Activated T-helper 17 cell treated with anti-CD3 and anti-CD28 coated beads, Interleukin-2, amount 50 U/mL, for 72 hours (primary cell): ENCODE measurements around the gene EHD1. TPM values are rescaled to one million over a fixed set of nuclear protein-coding genes. Genes with fewer than 3 reads are reported as not detected.
A peak's percentile ranks its signal among the peaks of the same experiment; 100 is the strongest.

Source experiments
- ATAC-seq: fragments of 150-1000 bp; cut with Tn5 transposase; replicated peaks from 2 replicates; pipeline ENCODE4 v1.10.0; 2021; ENCODE audit warnings: mild to moderate bottlenecking, moderate library complexity
- H3K27ac Mint-ChIP-seq: one replicate; pipeline ENCODE4 v1.8.0; 2022; ENCODE audit warnings: mixed read lengths
- H3K27me3 Mint-ChIP-seq: one replicate; pipeline ENCODE4 v1.8.0; 2022; ENCODE audit warnings: mixed read lengths
- H3K36me3 Mint-ChIP-seq: one replicate; pipeline ENCODE4 v1.8.0; 2022; ENCODE audit warnings: low read depth, mild to moderate bottlenecking, mixed read lengths
- H3K4me1 Mint-ChIP-seq: one replicate; pipeline ENCODE4 v1.8.0; 2022; ENCODE audit warnings: mixed read lengths
- H3K4me3 Mint-ChIP-seq: one replicate; pipeline ENCODE4 v1.8.0; 2022; ENCODE audit warnings: mild to moderate bottlenecking, mixed read lengths
- H3K9me3 Mint-ChIP-seq: one replicate; pipeline ENCODE4 v1.8.0; 2022; ENCODE audit warnings: mixed read lengths
- total RNA-seq, 2 donors: library from RNA; stranded (reverse); gene quantifications; one replicate each; pipeline ENCODE4 v1.2.3, GENCODE V29; 2022

EHD1 gene
- total RNA-seq, 2 donors from 2014 or later, result 96.5 to 107 TPM

- no peak for ATAC-seq
- H3K36me3 Mint-ChIP-seq, result no peaks in the 10 kb centered on the region
- H3K9me3 Mint-ChIP-seq, result no peaks in the 10 kb centered on the region
- H3K27me3 Mint-ChIP-seq, result no peaks in the 10 kb centered on the region
- no peak overlapping the region for H3K4me3 Mint-ChIP-seq
- no peak overlapping the region for H3K27ac Mint-ChIP-seq
- H3K4me1 Mint-ChIP-seq, result no peaks in the 10 kb centered on the region
Measured at GRCh38 chr11:64814712-64815187, 63.7 kb downstream of the EHD1 start.

DNA sequence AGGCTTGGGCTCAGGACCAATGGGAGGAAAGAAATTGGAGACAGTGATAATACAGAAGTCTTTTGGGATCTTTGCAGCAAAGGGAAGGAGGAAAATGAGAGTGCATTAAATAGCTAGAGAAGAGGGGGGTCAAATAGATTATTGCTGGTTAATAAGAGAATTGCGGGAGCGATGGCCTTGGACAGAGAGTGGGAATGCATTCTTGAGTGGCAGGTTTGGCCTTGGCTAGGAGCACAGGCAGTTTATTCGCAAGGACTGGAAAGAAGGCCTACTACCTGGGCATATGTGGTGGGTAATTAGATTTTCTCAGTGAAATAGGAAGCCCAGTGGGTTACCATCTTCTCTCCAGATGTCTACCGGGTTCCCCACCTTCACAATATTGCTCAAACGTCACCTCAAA is 64.6 kb downstream of the EHD1 start:
- no peak overlapping the region for H3K27ac Mint-ChIP-seq
- H3K4me3 Mint-ChIP-seq, result no peak overlapping the region
- H3K27me3 Mint-ChIP-seq, result no peaks in the 10 kb centered on the region
- H3K36me3 Mint-ChIP-seq, result no peaks in the 10 kb centered on the region
- peaks cover 6% of the 10 kb centered on the region for H3K4me1 Mint-ChIP-seq
- no peak for ATAC-seq
- H3K9me3 Mint-ChIP-seq, result no peaks in the 10 kb centered on the region

- Mint-ChIP-seq H3K27ac (peak overlapping the region; percentile 94), H3K4me1 (peaks cover 12% of the 10 kb centered on the region), H3K27me3 (no peaks in the 10 kb centered on the region), H3K4me3 (peak overlapping the region; percentile 94), H3K36me3 (peaks cover 12% of the 10 kb centered on the region), H3K9me3 (no peaks in the 10 kb centered on the region)
- peak; percentile 44 for ATAC-seq
Measured at GRCh38 chr11:64810891-64811272, 67.5 kb downstream of the EHD1 start.

DNA sequence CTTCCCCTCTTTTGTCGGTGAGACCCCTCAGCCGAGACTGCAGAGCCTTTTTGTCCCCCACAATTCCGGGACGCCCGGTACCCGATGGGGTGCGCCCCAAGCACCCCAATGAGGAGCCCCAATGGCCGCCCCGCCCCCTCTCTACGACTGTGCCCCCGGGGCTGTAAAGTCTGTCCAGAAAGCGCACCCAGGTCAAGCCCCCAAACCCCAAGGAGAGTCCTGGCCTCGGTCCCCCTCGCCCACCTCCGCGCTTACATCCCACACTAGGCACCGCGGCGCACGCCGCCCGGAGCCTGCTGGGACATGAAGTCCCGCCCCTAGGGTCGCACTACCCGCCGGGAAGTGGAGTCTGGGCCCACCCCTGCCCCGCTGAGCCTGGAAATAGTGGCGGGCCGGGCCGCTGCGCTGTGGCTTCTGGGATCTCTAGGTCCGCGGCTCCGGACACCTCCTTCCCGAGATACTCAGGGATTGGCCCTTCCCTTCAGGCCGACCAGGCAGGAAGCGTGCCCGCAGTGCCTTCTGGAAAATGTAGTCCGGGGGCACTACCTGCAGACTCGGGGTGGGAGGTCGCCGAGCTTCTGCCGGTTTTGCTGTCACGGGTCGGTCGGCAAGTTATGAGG is 68.0 kb downstream of the EHD1 start, which contains the start of gene MEN1:
Gene MEN1, minus strand, starts transcription at position 281 of the 620 bp plus-strand sequence. CDS start 442 bp downstream, outside the sequence.
- Mint-ChIP-seq H3K36me3 (peaks cover 12% of the 10 kb centered on the region), H3K4me1 (peaks cover 12% of the 10 kb centered on the region), H3K4me3 (peak within 1 kb of the TSS; percentile 94), H3K27me3 (no peaks in the 10 kb centered on the region), H3K27ac (peak within 1 kb of the TSS; percentile 94), H3K9me3 (no peaks in the 10 kb centered on the region)
- peak; percentile 90 for ATAC-seq

- Mint-ChIP-seq H3K9me3 (no peaks in the 10 kb centered on the region), H3K36me3 (peaks cover 12% of the 10 kb centered on the region), H3K27me3 (no peaks in the 10 kb centered on the region), H3K27ac (peak overlapping the region; percentile 94), H3K4me1 (peaks cover 12% of the 10 kb centered on the region), H3K4me3 (peak overlapping the region; percentile 94)
- ATAC-seq, result peak; percentile 46
Measured at GRCh38 chr11:64809781-64810241, 68.6 kb downstream of the EHD1 start.

DNA sequence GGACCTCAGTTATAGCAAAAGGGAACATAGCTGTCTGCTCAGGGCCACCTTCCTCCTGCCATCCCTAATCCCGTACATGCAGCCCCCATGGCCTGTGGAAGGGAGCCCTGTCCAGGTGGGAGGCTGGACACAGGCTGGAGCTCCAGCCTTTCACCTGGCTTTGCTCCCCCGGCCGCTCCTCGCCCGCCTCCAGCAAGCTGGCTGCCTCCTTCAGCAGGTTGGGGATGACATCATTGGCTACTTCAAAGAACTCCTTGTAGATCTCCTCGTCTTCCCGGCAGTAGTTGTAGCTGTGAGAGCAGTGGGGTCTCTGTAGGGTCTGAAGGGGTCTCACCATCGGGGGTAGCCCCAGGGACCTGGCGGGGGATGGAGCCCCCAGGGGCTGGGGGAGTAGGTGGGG is 72.9 kb downstream of the EHD1 start:
- peaks cover 30% of the 10 kb centered on the region for H3K36me3 Mint-ChIP-seq

GRCh38 chr11:64804346-64805210 is 73.8 kb downstream of the EHD1 start:
- Mint-ChIP-seq H3K27me3 (no peaks in the 10 kb centered on the region), H3K4me1 (peaks cover 16% of the 10 kb centered on the region), H3K9me3 (no peaks in the 10 kb centered on the region), H3K4me3 (peak overlapping the region; percentile 88), H3K36me3 (peaks cover 36% of the 10 kb centered on the region), H3K27ac (no peak overlapping the region)
- no peak for ATAC-seq

More for the DNA sequence above, 72.9 kb downstream of the EHD1 start:
- Mint-ChIP-seq H3K9me3 (no peaks in the 10 kb centered on the region), H3K27ac (no peak overlapping the region), H3K4me1 (peaks cover 17% of the 10 kb centered on the region), H3K4me3 (no peak overlapping the region), H3K27me3 (no peaks in the 10 kb centered on the region)
- ATAC-seq, result no peak

DNA sequence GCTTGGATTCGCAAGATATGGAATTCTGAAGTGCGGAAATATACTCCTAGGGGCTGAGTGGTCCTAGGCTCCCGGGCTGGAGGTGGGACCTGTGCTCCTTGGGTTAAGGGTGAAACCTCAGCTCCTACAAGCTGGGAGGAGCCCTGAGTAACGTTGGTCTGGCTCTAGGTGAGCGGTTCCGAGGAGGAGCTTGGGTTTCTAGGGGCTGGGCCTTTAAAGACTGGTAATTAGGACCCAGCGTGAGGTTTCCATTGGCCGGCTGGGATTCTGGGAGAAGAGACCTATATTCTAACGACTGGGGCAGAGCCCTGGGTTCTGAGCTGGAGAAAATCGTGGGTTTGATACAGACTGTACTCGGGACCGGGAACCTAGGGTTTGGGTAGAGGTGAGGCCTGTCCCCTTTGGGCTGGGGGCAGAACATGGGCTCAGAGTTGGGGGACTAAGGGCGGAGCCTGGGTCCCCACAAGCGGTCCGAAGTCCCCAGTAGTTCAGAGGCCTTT is 74.5 kb downstream of the EHD1 start:
- H3K27me3 Mint-ChIP-seq, result no peaks in the 10 kb centered on the region
- H3K4me1 Mint-ChIP-seq, result peaks cover 12% of the 10 kb centered on the region
- H3K36me3 Mint-ChIP-seq, result peaks cover 42% of the 10 kb centered on the region
- peak overlapping the region; percentile 88 for H3K4me3 Mint-ChIP-seq
- H3K27ac Mint-ChIP-seq, result peak overlapping the region; percentile 96
- ATAC-seq, result peak; percentile 19
- no peaks in the 10 kb centered on the region for H3K9me3 Mint-ChIP-seq

DNA sequence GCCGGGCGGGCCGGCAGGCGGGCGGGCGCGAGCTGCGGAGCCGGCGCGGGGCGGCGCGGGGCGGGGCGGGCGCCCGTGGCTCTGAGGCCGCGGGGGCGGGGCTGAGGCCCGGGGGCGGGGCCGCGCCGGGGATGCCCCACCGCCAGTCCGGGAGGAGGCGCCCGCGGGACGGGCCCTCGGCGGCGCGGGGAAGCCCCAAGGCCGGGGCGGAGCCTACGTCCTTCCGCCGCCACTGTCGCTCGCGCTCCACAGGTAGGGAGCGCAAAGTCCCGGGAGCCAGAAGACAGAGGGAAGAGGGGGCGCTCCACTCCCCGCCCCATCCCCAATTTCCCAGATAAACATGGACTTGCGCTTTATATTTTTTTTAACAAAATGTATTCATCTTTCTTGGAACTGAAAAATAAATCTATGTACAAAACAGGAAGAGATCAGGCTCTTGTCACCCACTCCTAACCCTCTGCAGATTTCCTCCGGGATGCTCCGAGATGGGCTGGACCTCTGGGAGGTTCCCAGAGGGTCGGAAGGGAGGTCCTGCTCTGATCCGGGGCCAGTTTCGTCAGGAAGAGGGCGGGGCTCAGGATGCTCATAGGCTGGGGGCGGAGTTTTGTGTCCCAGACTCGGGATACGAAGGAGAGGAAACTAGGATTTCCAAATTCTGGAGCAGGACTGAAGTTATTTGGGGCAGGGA is 75.1 kb downstream of the EHD1 start, which contains the start of gene MAP4K2:
Gene MAP4K2, minus strand, starts transcription at position 57 of the 688 bp plus-strand sequence. CDS start 65 bp downstream, outside the sequence.
- no peaks in the 10 kb centered on the region for H3K9me3 Mint-ChIP-seq
- H3K4me1 Mint-ChIP-seq, result peaks cover 15% of the 10 kb centered on the region
- H3K27me3 Mint-ChIP-seq, result no peaks in the 10 kb centered on the region
- ATAC-seq, result peak; percentile 92
- peaks cover 48% of the 10 kb centered on the region for H3K36me3 Mint-ChIP-seq
- peak within 1 kb of the TSS; percentile 88 for H3K4me3 Mint-ChIP-seq
- peak within 1 kb of the TSS; percentile 96 for H3K27ac Mint-ChIP-seq

DNA sequence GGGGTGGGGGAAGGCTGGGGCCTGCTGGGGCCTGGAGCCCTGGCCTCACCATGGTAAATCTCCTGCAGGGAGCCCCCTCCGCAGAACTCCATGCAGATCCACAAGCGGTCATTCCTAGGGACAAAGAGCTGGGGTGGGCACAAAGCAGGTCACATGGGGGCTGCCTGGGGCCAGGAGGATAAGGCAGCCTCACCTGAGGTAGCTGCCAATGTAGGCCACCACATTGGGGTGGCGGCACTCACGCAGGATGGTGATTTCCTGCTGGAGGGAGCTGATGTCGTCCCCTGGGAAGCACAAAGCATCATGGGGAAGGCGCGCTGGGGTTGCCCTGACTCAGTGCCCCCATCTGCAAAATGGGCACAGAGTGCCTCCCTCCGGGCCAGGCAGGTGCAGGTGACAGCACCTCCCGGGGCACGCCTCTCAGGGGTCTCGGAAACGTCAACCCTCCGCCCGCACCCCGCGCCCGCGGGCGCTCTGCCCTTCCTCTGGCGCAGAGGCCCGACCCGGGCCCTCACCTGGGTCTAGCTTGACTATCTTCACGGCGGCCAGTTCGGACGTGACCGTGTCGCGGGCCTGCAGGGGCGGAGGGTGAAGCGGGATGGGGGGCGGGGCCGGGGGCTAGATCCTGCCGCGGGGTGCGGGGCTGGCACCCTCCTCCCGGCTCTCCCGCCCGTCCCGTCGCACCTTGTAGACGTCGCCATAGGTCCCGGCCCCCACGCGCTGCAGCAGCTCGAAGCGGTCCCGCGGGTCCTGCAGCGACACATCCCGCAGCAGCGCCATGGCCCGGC is 75.9 kb downstream of the EHD1 start:
- Mint-ChIP-seq H3K4me3 (peak overlapping the region; percentile 88), H3K4me1 (peaks cover 11% of the 10 kb centered on the region), H3K27ac (peak overlapping the region; percentile 61), H3K9me3 (no peaks in the 10 kb centered on the region), H3K36me3 (peaks cover 56% of the 10 kb centered on the region), H3K27me3 (no peaks in the 10 kb centered on the region)
- ATAC-seq, result peak; percentile 53

Other genes starting within 250 kb of the EHD1 start
- 1 to 10 TPM in 1 of 2 donors, under 1 TPM in 1; 0.11 to 1.2 TPM for gene NRXN2, start 155.4 kb downstream of the EHD1 start, total RNA-seq
- gene RASGRP2, start 134.5 kb downstream of the EHD1 start, total RNA-seq, result 10 to 100 TPM; 11.0 to 21.6 TPM
- gene PYGM, start 118.6 kb downstream of the EHD1 start, total RNA-seq, result 1 to 10 TPM; 4.0 to 4.7 TPM
- gene SF1, start 100.1 kb downstream of the EHD1 start, total RNA-seq, result 100 to 1,000 TPM; 316 to 397 TPM
- gene MAP4K2, start 75.4 kb downstream of the EHD1 start, total RNA-seq, result 10 to 100 TPM; 65.9 to 82.5 TPM
- gene MEN1, start 68.1 kb downstream of the EHD1 start, total RNA-seq, result 10 to 100 TPM; 17.9 to 28.2 TPM
- gene CDC42BPG, start 34.0 kb downstream of the EHD1 start, total RNA-seq, result under 1 TPM; 0.37 to 0.71 TPM
- gene ATG2A, start 38.6 kb upstream of the EHD1 start, total RNA-seq, result 10 to 100 TPM; 20.9 to 23.1 TPM
- gene PPP2R5B, start 46.1 kb upstream of the EHD1 start, total RNA-seq, result 10 to 100 TPM; 14.6 to 43.0 TPM
- under 1 TPM in 1 of 2 donors, not detected in 1; 0.43 TPM for gene GPHA2, start 57.3 kb upstream of the EHD1 start, total RNA-seq
- 1 to 10 TPM in 1 of 2 donors, not detected in 1; 1.1 TPM for gene MAJIN, start 93.5 kb upstream of the EHD1 start, total RNA-seq
- under 1 TPM; 0.28 to 0.37 TPM for gene BATF2, start 118.3 kb upstream of the EHD1 start, total RNA-seq
- 10 to 100 TPM; 60.4 to 90.5 TPM for gene ARL2, start 135.5 kb upstream of the EHD1 start, total RNA-seq
- gene SNX15, start 148.8 kb upstream of the EHD1 start, total RNA-seq, result 10 to 100 TPM; 13.5 to 14.4 TPM
- 10 to 100 TPM; 12.3 to 20.1 TPM for gene SAC3D1, start 162.6 kb upstream of the EHD1 start, total RNA-seq
- gene NAALADL1, start 179.9 kb upstream of the EHD1 start, total RNA-seq, result 10 to 100 TPM; 11.2 to 12.6 TPM
- 100 to 1,000 TPM in 1 of 2 donors, 10 to 100 TPM in 1; 99.5 to 127 TPM for gene CDCA5, start 205.4 kb upstream of the EHD1 start, total RNA-seq
- 10 to 100 TPM; 25.2 to 36.3 TPM for gene ZFPL1, start 205.6 kb upstream of the EHD1 start, total RNA-seq
- gene VPS51, start 217.6 kb upstream of the EHD1 start, total RNA-seq, result 10 to 100 TPM; 71.8 to 80.6 TPM
- 10 to 100 TPM; 19.7 to 20.1 TPM for gene TM7SF2, start 233.3 kb upstream of the EHD1 start, total RNA-seq
- 10 to 100 TPM in 1 of 2 donors, 1 to 10 TPM in 1; 6.3 to 10.0 TPM for gene ZNHIT2, start 239.1 kb upstream of the EHD1 start, total RNA-seq
- gene FAU, start 243.5 kb upstream of the EHD1 start, total RNA-seq, result 100 to 1,000 TPM; 929 to 948 TPM
- 10 to 100 TPM; 61.7 to 87.7 TPM for gene MRPL49, start 243.7 kb upstream of the EHD1 start, total RNA-seq